HG03354 (cell line): ENCODE measurements around the gene BLTP3B.
"Not testable (repeated sequence)": the region's sequence is repeated elsewhere in the genome, so short reads cannot be mapped to it uniquely, and the experiment has no call there.

ENCODE experiments used
- ATAC-seq: cut with Tn5 transposase; IDR thresholded peaks from one replicate; pipeline ENCODE4 v1.9.1; 2021; ENCODE audit warnings: mild to moderate bottlenecking; ENCODE audit not compliant: unreplicated experiment, poor library complexity, severe bottlenecking

Gene BLTP3B, protein sequence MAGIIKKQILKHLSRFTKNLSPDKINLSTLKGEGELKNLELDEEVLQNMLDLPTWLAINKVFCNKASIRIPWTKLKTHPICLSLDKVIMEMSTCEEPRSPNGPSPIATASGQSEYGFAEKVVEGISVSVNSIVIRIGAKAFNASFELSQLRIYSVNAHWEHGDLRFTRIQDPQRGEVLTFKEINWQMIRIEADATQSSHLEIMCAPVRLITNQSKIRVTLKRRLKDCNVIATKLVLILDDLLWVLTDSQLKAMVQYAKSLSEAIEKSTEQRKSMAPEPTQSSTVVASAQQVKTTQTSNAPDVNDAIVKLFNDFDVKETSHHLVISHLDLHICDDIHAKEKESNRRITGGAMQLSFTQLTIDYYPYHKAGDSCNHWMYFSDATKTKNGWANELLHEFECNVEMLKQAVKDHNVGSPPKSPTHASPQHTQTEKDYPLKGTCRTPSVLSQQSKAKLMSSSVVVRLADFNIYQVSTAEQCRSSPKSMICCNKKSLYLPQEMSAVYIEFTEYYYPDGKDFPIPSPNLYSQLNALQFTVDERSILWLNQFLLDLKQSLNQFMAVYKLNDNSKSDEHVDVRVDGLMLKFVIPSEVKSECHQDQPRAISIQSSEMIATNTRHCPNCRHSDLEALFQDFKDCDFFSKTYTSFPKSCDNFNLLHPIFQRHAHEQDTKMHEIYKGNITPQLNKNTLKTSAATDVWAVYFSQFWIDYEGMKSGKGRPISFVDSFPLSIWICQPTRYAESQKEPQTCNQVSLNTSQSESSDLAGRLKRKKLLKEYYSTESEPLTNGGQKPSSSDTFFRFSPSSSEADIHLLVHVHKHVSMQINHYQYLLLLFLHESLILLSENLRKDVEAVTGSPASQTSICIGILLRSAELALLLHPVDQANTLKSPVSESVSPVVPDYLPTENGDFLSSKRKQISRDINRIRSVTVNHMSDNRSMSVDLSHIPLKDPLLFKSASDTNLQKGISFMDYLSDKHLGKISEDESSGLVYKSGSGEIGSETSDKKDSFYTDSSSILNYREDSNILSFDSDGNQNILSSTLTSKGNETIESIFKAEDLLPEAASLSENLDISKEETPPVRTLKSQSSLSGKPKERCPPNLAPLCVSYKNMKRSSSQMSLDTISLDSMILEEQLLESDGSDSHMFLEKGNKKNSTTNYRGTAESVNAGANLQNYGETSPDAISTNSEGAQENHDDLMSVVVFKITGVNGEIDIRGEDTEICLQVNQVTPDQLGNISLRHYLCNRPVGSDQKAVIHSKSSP (N-terminal part only)

GRCh38 chr12:100142851-100143559, at the start of gene BLTP3B:
Gene BLTP3B, minus strand, starts transcription at chr12:100142874. Its CDS starts 239 bp downstream, at chr12:100142635.
- peak; percentile 81 for ATAC-seq

DNA sequence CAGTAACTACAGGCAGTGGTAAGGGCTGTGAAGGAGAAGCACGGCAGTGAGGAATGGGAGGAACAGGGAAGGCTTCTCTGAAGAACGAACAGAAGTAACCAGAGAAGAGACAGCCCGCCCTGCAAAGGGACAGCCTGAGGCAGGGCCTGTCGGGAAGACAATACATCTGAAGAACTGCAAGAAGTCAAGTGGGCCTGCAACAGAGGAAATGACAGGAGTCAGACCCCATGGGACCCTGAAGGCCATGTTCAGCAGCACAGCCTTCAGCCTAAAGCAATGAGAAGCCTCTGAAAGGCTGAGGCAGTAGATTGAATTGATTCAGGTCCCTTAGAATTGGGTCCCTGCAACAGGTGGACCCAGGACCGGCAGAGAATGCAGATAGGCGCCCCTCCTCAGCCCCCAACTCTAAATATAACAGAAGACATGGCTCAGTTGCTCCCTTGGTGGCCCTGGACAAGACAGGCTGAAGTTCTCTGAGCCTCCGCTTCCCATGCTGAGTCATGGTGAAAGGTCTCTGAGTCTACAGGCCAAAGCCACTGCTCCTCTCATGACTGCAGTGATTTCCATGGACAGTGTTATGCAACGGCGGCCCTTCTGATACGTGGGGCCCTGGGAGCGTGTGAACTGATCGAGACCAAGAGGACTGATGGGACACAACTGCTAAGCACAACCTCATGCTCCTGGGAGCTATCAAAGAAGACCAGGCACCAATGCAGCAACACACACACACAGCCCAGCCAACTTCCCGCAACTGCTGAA, 47.1 kb upstream of the BLTP3B start:
- ATAC-seq = no peak

DNA sequence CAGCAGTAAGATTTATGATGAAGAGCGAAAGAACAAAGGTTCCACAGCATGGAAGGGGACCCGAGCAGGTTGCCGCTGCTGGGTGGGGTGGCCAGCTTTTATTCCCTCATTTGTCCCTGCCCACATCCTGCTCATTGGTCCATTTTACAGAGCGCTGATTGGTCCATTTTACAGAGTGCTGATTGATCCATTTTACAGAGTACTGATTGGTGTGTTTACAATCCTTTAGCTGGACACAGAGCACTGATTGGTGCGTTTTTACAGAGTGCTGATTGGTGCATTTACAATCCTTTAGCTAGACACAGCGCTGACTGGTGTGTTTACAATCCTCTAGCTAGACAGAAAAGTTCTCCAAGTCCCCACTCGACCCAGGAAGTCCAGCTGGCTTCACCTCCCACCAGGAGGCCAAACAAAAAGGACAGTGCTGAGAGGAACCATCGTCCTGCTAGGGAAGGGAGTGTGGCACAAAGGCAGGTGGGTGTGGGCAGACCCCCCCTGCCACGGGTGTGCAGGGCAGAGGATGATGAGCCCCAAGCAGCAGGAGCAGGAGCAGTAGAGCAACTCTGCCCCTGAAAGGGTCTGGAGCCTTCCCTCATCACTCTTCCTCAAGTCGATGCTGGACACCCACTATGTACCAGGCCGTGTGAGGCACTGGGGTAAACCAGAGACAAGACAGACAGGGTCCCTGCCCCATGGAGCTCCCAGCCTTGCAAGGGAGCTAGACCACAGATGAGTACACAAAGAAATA, 46.4 kb upstream of the BLTP3B start:
- ATAC-seq = not testable (repeated sequence)

DNA sequence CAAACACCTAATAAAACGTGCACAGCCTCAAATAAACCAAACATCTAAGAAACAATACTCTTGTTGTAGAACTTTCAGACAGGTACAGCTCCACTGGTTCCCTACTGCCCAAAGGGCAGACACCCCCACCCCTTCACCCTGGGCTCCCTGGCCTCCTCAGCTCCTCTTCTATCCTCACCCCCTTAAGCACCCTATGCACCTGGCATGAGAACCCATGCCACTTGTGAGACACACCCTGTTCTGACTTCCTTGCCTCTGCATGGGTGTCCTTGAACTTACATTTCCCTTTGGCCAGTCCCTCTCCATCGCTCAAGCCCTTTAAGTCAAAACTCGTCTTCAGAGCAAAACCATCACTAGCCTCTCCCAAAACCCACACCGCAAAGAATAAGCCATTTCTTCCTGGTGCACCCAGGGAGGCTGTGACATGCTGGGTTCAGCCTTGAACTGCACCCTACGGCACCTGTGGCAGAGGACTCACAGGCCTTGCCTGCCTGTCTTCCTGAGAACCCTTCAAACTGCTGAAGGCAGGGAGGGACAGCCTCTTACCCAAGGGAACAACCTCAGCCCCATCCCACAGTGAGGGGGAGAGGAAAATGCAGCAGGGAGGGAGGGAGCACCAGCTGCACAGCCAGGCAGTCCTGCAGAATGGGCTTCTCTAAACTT, 45.3 kb upstream of the BLTP3B start:
- ATAC-seq = no peak

DNA sequence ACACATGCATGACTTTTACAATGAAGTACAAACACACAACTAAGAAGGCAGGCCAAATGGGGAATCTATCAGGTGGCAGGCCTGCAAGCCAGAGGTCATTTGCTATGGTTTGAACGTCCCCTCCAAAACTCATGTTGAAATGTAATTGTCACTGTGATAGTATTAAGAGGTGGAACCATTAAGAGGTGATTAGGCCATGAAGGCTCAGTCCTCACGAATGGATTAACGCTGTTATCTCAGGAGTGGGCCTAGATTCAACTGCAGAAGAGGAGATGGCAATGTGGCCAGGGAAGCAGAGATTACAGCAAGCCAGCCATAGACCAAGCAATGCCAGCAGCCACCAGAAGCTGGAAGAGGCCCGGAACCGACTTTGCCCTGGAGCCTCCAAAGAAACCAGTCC, 44.4 kb upstream of the BLTP3B start:
- no peak for ATAC-seq

DNA sequence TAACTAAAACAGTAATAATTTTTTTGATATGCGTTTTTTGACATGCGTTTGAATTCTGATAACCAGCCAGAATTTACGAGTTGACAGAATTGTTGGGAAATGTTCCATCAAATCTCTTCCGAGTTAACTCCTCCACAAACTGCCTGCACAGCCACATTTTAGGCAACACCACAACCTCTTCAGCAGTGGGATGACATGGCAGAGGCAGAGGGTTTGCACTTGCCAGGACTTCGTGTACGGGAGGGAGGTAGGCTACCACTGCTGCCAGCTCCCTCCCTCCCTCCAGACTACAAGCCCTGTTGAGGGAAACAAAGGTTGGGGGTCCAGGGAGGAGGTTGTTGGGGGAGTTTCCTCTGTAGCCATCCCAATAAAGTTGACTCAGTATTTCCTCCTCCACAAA, 43.4 kb upstream of the BLTP3B start:
- no peak for ATAC-seq

DNA sequence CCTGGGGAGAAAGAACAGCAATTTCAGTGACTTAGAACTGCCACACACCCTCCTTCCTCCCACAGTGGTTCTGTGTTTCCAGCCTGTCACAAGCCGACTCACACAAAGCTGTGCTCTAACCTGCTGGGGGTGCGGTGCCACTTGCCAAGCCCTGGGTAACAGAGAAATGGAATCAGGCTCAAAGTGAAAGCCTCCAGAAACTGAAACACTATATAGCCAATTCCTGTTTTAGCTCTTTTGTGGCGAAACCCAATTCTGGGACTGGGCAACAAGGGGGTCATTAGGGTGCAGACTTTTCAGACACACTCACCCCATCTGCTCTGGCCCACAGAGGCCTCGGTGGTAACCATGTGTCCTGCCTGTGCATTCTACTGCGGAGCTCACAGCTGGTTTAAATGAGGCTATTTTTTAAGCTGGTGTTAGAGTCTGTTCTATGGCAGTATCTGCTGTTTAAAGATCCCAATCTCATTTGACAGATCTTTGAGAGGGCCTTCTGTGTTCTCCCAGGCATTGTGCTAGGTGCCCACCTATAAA, 42.8 kb upstream of the BLTP3B start:
- peak; percentile 63 for ATAC-seq

GRCh38 chr12:100184549-100185145, 42.0 kb upstream of the BLTP3B start:
- no peak for ATAC-seq

GRCh38 chr12:100179252-100179651, 36.6 kb upstream of the BLTP3B start:
- ATAC-seq = no peak

DNA sequence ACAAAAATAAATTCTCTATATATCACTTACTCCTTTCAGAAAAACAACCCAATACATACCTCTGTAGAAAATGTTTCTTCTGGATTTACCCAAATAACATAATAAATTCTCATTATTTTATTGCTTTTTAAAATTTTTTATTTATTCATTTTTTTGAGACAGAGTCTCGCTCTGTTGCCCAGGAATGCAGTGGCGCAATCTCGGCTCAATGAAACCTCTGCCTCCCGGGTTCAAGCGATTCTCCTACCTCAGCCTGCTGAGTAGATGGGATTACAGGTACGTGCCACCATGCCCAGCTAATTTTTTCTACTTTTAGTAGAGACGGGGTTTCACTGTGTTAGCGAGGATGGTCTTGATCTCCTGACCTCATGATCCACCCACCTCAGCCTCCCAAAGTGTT, 33.8 kb upstream of the BLTP3B start:
- ATAC-seq = not testable (repeated sequence)

- ATAC-seq = no peak
These were observed 31.8 kb upstream of the BLTP3B start for GRCh38 chr12:100174495-100174894.

- no peak for ATAC-seq
These were observed 30.4 kb upstream of the BLTP3B start for GRCh38 chr12:100173111-100173510.

GRCh38 chr12:100171248-100171647, 28.6 kb upstream of the BLTP3B start:
- ATAC-seq = no peak

GRCh38 chr12:100170313-100170858, 27.7 kb upstream of the BLTP3B start:
- no peak for ATAC-seq

DNA sequence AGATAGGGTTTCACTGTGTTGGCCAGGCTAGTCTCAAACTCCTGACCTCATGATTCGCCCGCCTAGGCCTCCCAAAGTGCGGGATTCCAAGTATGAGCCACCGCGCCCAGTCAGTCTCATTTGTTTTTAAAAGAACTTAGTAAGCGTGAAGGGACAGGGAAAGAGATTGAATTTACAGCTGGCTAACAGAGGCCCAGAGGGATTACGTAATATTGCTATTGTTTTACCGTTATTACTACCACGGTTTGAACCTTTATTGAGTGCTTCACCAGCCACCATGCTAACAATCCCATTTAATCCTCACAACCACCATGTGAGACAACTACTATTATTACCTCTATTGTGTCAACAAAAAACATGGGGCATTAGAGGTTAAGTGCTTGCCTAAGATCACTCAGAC, 26.7 kb upstream of the BLTP3B start:
- ATAC-seq = no peak

DNA sequence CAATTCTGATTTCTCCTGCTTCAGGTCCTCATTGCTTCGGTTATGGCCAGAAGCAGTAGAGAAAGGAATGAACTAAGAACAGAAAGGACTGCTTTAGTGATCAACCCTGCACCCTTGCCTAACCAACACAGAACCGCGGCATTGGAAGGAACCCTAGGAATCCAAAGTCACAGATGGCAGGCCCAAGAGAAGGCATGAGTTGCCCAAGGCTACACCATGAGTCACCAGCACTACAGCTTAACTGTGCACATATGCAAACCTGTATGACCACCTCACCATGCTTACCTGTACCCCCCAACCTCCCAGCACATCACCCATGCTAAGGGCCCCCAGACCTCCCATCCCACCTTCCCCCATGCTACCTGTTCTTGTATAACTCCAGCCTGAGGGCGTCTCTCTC, 25.9 kb upstream of the BLTP3B start:
- ATAC-seq = no peak

DNA sequence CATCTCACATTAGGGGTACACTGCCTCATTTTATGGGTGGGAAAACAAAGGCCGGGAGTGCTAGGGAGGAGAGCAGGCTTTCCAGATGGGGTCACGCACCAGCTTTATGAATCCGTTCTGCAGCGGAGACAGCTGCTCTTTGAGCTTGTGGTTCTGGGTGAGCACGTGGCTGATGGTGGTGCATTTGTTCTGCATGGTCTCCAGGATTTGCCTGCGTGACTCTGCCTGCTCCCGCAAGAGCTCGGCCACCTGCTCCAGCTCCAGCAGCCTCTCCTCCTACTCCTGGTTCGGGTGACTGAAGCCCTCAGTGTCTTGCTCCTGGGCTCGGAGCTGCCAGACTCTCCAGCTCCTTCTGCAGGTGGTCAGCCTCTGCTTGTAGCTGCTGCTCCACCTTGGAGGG, 23.6 kb upstream of the BLTP3B start:
- no peak for ATAC-seq
